Calu3 (cell line): ENCODE measurements around the gene ART1. TPM values are rescaled to one million over a fixed set of nuclear protein-coding genes. Genes with fewer than 3 reads are reported as not detected.

Source experiments
- BruUV-seq: library from RNA; stranded (reverse); fragments of 400-500 nt; replicated peaks from 2 replicates; lab custom pipeline; 2021; lab: Mats Ljungman, UMichigan
- CTCF ChIA-PET: fragments of 300-600 bp; sonication (Branson Sonifier 250); formaldehyde crosslinking; loops from one replicate; lab custom pipeline; 2022; ENCODE audit warnings: antibody characterized with exemption; lab: Charles Lee
- DNase-seq: peaks from one replicate; pipeline ENCODE4 v3.0.0; 2022
- H3K27ac Mint-ChIP-seq: one replicate; pipeline ENCODE4 v1.8.0; 2022; ENCODE audit warnings: mixed read lengths; ENCODE audit not compliant: unreplicated experiment
- H3K27me3 Mint-ChIP-seq: one replicate; pipeline ENCODE4 v1.8.0; 2022; ENCODE audit warnings: mixed read lengths; ENCODE audit not compliant: unreplicated experiment
- H3K36me3 Mint-ChIP-seq: one replicate; pipeline ENCODE4 v1.8.0; 2022; ENCODE audit warnings: mild to moderate bottlenecking, moderate library complexity, mixed read lengths; ENCODE audit not compliant: insufficient read depth, unreplicated experiment
- H3K4me1 Mint-ChIP-seq: one replicate; pipeline ENCODE4 v1.8.0; 2022; ENCODE audit warnings: mild to moderate bottlenecking, low read depth, mixed read lengths; ENCODE audit not compliant: unreplicated experiment
- H3K4me3 Mint-ChIP-seq: one replicate; pipeline ENCODE4 v1.8.0; 2022; ENCODE audit warnings: mild to moderate bottlenecking, low read depth, moderate library complexity, mixed read lengths; ENCODE audit not compliant: unreplicated experiment
- H3K9me3 Mint-ChIP-seq: one replicate; pipeline ENCODE4 v1.8.0; 2022; ENCODE audit warnings: low read depth, mixed read lengths; ENCODE audit not compliant: unreplicated experiment
- CTCF ChIP-seq: fragments of 200-600 bp; IDR thresholded peaks from one replicate; pipeline ENCODE4 v1.8.0; 2022; ENCODE audit warnings: antibody characterized with exemption; ENCODE audit not compliant: unreplicated experiment
- intact Hi-C: fragments of 100-400 bp; cut with micrococcal nuclease; formaldehyde crosslinking; loops from one replicate; pipeline ENCODE4 v1.10.0; 2022; ENCODE audit not compliant: unreplicated experiment
- total RNA-seq: library from RNA; stranded (reverse); gene quantifications from 2 replicates; pipeline ENCODE4 v1.2.3, GENCODE V29; 2022

The ART1 gene
- total RNA-seq, 1 experiment from 2014 or later = not detected

DNA sequence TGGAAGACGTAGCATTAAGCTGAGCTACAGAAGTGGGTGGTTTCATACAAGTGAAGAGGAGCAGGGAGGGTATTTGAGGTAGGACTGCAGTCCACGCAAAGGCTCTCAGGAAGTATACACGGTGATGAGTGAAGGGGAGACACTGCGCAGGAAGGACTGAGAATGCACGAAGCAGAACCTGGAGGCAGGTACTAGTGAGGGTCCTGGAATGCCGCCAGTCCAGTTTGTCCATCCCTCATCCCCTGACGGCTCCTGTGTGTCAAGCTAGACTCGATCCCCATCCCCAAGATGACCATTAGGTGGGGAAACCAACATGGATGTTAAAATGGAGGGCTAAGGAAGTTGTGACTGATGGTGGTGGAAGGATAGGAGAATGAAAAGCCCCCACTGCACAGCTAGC is 26.9 kb upstream of the ART1 start:
- no peaks in the 10 kb centered on the region for H3K9me3 Mint-ChIP-seq
- CTCF ChIA-PET = no interaction called here
- H3K27ac Mint-ChIP-seq = no peak overlapping the region
- no TSS peak for BruUV-seq
- H3K4me1 Mint-ChIP-seq = no peaks in the 10 kb centered on the region
- H3K27me3 Mint-ChIP-seq = peaks cover 80% of the 10 kb centered on the region
- TF ChIP-seq CTCF = no peak
- intact Hi-C loops = no loop called here
- DNase-seq = no peak
- no peak overlapping the region for H3K4me3 Mint-ChIP-seq
- H3K36me3 Mint-ChIP-seq = no peaks in the 10 kb centered on the region

DNA sequence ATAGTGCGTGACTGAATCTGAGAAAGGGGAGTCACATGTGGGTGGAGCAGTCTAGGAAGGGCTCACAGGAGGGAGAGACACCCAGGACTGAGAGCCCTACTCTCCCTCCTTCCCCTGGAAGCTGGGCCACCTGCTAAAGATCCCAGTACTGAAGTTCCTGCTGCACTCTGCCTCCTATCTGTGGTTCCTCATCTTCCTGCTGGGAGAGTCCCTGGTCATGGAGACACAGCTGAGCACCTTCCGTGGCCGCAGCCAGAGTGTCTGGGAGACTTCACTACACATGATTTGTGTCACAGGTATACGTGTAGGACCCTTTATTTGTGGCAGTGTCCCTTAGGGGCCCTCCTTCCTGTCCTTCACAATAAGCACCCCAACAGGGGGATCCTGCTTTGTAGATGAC is 22.4 kb upstream of the ART1 start:
- intact Hi-C loops = no loop called here
- BruUV-seq = no TSS peak
- CTCF ChIA-PET = no interaction called here
- Mint-ChIP-seq H3K27me3 (peaks cover 48% of the 10 kb centered on the region), H3K27ac (no peak overlapping the region), H3K4me3 (no peak overlapping the region), H3K36me3 (no peaks in the 10 kb centered on the region), H3K4me1 (no peaks in the 10 kb centered on the region), H3K9me3 (no peaks in the 10 kb centered on the region)
- no peak for TF ChIP-seq CTCF
- DNase-seq = no peak

- Mint-ChIP-seq H3K27ac (no peak overlapping the region), H3K27me3 (peaks cover 42% of the 10 kb centered on the region), H3K9me3 (no peaks in the 10 kb centered on the region), H3K36me3 (no peaks in the 10 kb centered on the region), H3K4me1 (no peaks in the 10 kb centered on the region), H3K4me3 (no peak overlapping the region)
- intact Hi-C loops = no loop called here
- CTCF ChIA-PET = no interaction called here
- no peak for TF ChIP-seq CTCF
- DNase-seq = no peak
- no TSS peak for BruUV-seq
Measured at GRCh38 chr11:3623121-3623520, 21.8 kb upstream of the ART1 start.

- Mint-ChIP-seq H3K9me3 (no peaks in the 10 kb centered on the region), H3K27me3 (peaks cover 39% of the 10 kb centered on the region), H3K4me3 (no peak overlapping the region), H3K27ac (no peak overlapping the region), H3K4me1 (no peaks in the 10 kb centered on the region), H3K36me3 (no peaks in the 10 kb centered on the region)
- CTCF ChIA-PET = no interaction called here
- no peak for TF ChIP-seq CTCF
- BruUV-seq = no TSS peak
- DNase-seq = no peak
- intact Hi-C loops = no loop called here
Measured at GRCh38 chr11:3623767-3624458, 21.0 kb upstream of the ART1 start.
